Measurements from ENCODE around the gene RPP25. TPM values are rescaled to one million over a fixed set of nuclear protein-coding genes. Genes with fewer than 3 reads are reported as not detected.

Gene RPP25
- total RNA-seq, 1 experiment from 2014 or later: 22.5 TPM

DNA sequence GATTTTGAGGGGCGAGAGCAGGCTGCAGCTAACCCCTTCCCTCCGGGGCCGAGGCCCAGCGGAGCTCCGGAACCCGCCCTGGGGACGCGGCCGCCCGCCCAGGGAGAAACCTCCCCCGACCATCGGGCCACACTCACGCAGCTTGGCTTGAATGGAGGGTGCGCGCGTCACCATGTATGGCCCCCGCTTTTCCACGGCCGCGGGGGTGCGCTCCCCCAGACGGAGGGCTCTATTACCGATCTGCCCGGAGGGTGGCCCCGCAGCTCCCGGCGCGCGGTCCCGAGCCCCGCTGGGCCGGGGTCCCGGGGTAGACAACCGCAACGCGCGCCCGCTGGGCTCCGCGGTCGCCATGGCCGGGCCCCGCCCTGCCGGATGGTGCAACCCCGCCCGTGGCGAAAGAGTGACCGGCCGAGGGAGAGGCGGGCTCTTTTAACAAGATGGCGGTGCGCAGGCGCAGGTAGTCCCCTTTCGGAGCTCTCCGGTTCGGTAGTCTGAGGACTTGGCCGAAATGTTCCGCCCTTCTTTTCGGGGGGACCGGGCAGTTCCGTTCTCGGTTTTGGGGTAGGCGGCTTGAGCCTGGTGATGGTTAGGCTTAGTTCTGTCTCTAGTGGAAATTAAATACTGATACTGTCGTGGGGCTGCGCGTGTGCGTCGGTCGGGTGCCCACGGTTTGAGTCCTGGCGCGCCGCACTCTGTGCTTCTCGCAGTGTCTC lies 50.0 kb downstream of the RPP25 start, which contains the start of gene FAM219B:
TSS of gene FAM219B (minus strand) at position 402 of the 713 bp plus-strand sequence. CDS start at position 351, 51 bp downstream.
- Histone ChIP-seq H3K4me3 (ENCODE audit: low read depth, low read length, poor library complexity, severe bottlenecking) (peak within 1 kb of the TSS; percentile 85), H3K9me3 (ENCODE audit: low read depth, low read length, poor library complexity, severe bottlenecking) (no peaks in the 10 kb centered on the region), H3K27ac (ENCODE audit: low read depth, low read length, poor library complexity, severe bottlenecking) (peak within 1 kb of the TSS; percentile 96), H3K27me3 (replicated peaks; ENCODE audit: insufficient read depth, low read depth, low read length, poor library complexity) (no peaks in the 10 kb centered on the region), H3K36me3 (ENCODE audit: insufficient read depth, low read length, poor library complexity, severe bottlenecking) (peaks cover 33% of the 10 kb centered on the region), H3K4me1 (ENCODE audit: insufficient read depth, low read length, poor library complexity, severe bottlenecking) (no peaks in the 10 kb centered on the region)
- peak; percentile 87 for DNase-seq (ENCODE audit: low spot score)
- TF ChIP-seq, protein P1, sequence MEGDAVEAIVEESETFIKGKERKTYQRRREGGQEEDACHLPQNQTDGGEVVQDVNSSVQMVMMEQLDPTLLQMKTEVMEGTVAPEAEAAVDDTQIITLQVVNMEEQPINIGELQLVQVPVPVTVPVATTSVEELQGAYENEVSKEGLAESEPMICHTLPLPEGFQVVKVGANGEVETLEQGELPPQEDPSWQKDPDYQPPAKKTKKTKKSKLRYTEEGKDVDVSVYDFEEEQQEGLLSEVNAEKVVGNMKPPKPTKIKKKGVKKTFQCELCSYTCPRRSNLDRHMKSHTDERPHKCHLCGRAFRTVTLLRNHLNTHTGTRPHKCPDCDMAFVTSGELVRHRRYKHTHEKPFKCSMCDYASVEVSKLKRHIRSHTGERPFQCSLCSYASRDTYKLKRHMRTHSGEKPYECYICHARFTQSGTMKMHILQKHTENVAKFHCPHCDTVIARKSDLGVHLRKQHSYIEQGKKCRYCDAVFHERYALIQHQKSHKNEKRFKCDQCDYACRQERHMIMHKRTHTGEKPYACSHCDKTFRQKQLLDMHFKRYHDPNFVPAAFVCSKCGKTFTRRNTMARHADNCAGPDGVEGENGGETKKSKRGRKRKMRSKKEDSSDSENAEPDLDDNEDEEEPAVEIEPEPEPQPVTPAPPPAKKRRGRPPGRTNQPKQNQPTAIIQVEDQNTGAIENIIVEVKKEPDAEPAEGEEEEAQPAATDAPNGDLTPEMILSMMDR (conservative IDR thresholded peaks at IDR 0.05; ENCODE audit: low read depth, low read length): no peak
- no peak for TF ChIP-seq EZH2 (IDR thresholded peaks at IDR 0.05; ENCODE audit: borderline replicate concordance, low read depth, low read length, poor library complexity, severe bottlenecking)
- intact Hi-C loops (cut with micrococcal nuclease; ENCODE audit: unreplicated experiment): loop anchor here (10.0 kb wide), 1 partner anchor 298 kb away; the partner anchor contains the start of gene C15orf39
- CTCF ChIA-PET: interaction anchor here (0.6 to 1.3 kb wide), 2 partner anchors 44 to 67 kb away, joined by 3 to 4 read pairs; no protein-coding TSS in a partner anchor
- BruUV-seq (replicated peaks): no TSS peak
- POLR2A ChIA-PET (ENCODE audit: low non-redundant PET): no interaction called here

DNA sequence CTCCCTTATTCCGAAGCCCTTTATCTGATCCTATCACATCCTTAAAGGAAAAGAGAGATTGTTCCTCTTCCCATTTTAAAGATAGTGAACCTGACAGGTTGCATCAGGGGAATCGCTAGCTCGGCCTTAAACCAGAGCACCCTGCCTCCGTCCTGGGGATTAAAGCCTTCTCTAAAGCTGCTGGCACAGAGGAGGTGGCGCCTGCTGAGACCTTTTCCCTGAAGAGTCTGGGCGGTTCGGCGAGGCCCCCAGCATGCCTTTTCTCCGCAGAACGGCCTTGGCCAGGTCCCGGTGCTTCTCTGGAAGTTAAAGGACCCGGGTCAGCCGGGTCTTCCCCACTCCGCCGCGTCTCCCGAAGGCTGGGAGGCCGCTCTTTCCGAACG lies 50.5 kb downstream of the RPP25 start:
- DNase-seq (ENCODE audit: low spot score): peak; percentile 57
- Histone ChIP-seq H3K9me3 (ENCODE audit: low read depth, low read length, poor library complexity, severe bottlenecking) (no peaks in the 10 kb centered on the region), H3K36me3 (ENCODE audit: insufficient read depth, low read length, poor library complexity, severe bottlenecking) (peaks cover 35% of the 10 kb centered on the region), H3K4me1 (ENCODE audit: insufficient read depth, low read length, poor library complexity, severe bottlenecking) (peaks cover 4% of the 10 kb centered on the region), H3K27ac (ENCODE audit: low read depth, low read length, poor library complexity, severe bottlenecking) (peak overlapping the region; percentile 96), H3K4me3 (ENCODE audit: low read depth, low read length, poor library complexity, severe bottlenecking) (peak overlapping the region; percentile 85), H3K27me3 (replicated peaks; ENCODE audit: insufficient read depth, low read depth, low read length, poor library complexity) (no peaks in the 10 kb centered on the region)
- TF ChIP-seq EZH2 (IDR thresholded peaks at IDR 0.05; ENCODE audit: borderline replicate concordance, low read depth, low read length, poor library complexity, severe bottlenecking): no peak
- TF ChIP-seq, protein P1 (conservative IDR thresholded peaks at IDR 0.05; ENCODE audit: low read depth, low read length): no peak
- CTCF ChIA-PET: interaction anchor here (1.3 kb wide), 1 partner anchor 44 kb away, joined by 3 read pairs; no protein-coding TSS in a partner anchor
- POLR2A ChIA-PET (ENCODE audit: low non-redundant PET): no interaction called here
- intact Hi-C loops (cut with micrococcal nuclease; ENCODE audit: unreplicated experiment): loop anchor here (10.0 kb wide), 1 partner anchor 299 kb away; the partner anchor contains the start of gene C15orf39
- no TSS peak for BruUV-seq (replicated peaks)

Other genes starting within 250 kb of the RPP25 start
- 0.33 and 0.62 TPM in 2 replicates for gene CYP1A1, start 231.2 kb downstream of the RPP25 start, total RNA-seq (2021)
- not detected in 2 replicates for gene CYP1A2, start 207.9 kb downstream of the RPP25 start, total RNA-seq (2021)
- 90.8 and 103 TPM in 2 replicates for gene CSK, start 174.7 kb downstream of the RPP25 start, total RNA-seq (2021)
- gene LMAN1L, start 143.9 kb downstream of the RPP25 start, total RNA-seq (2021): 0.80 TPM in 1 of 2 replicates, not detected in the other
- gene CPLX3, start 130.1 kb downstream of the RPP25 start, total RNA-seq (2021): 0.17 and 0.28 TPM in 2 replicates
- 53.3 and 58.3 TPM in 2 replicates for gene ULK3, start 113.6 kb downstream of the RPP25 start, total RNA-seq (2021)
- gene SCAMP2, start 83.4 kb downstream of the RPP25 start, total RNA-seq (2021): 77.9 and 94.4 TPM in 2 replicates
- 48.2 and 62.8 TPM in 2 replicates for gene MPI, start 66.7 kb downstream of the RPP25 start, total RNA-seq (2021)
- gene FAM219B, start 49.9 kb downstream of the RPP25 start, total RNA-seq (2021): 86.6 and 93.2 TPM in 2 replicates
- gene COX5A, start 18.7 kb downstream of the RPP25 start, total RNA-seq (2021): 354 and 357 TPM in 2 replicates
- 3.8 and 5.8 TPM in 2 replicates for gene SCAMP5, start 38.8 kb upstream of the RPP25 start, total RNA-seq (2021)
- 13.3 and 18.9 TPM in 2 replicates for gene PPCDC, start 66.8 kb upstream of the RPP25 start, total RNA-seq (2021)
- gene C15orf39, start 245.1 kb upstream of the RPP25 start, total RNA-seq (2021): 28.9 and 30.3 TPM in 2 replicates

All from A673 (cell line).